H9 (cell line): ENCODE results near the gene SLC44A2. TPM values are rescaled to one million over a fixed set of nuclear protein-coding genes. Genes with fewer than 3 reads are reported as not detected.

Experiments used
- DNase-seq: peaks from one replicate; pipeline ENCODE4 v3.0.0-alpha.2; 2017
- H2AFZ ChIP-seq: one replicate; pipeline ENCODE4 v1.6.1; 2013; ENCODE audit warnings: mild to moderate bottlenecking, low read length, control low read depth, moderate library complexity
- H2AK5ac ChIP-seq: 2 replicates; pipeline ENCODE4 v1.6.1; 2013; ENCODE audit warnings: low read length, control low read depth, mixed read lengths; ENCODE audit not compliant: insufficient read length
- H2BK120ac ChIP-seq: one replicate; pipeline ENCODE4 v1.6.1; 2013; ENCODE audit warnings: low read depth, mild to moderate bottlenecking, low read length, control low read depth, inconsistent platforms; ENCODE audit not compliant: poor library complexity, severe bottlenecking
- H2BK12ac ChIP-seq: 2 replicates; pipeline ENCODE4 v1.6.1; 2013; ENCODE audit warnings: low read length, control low read depth, mixed read lengths, low read depth; ENCODE audit not compliant: insufficient read length
- H2BK15ac ChIP-seq: 2 replicates; pipeline ENCODE4 v1.6.1; 2013; ENCODE audit warnings: low read depth, low read length, control low read depth
- H2BK20ac ChIP-seq: one replicate; pipeline ENCODE4 v1.6.1; 2013; ENCODE audit warnings: low read depth, mild to moderate bottlenecking, low read length, control low read depth, inconsistent platforms; ENCODE audit not compliant: poor library complexity, severe bottlenecking
- H2BK5ac ChIP-seq: 2 replicates; pipeline ENCODE4 v1.6.1; 2013; ENCODE audit warnings: low read length, control low read depth, mixed read lengths; ENCODE audit not compliant: insufficient read length
- H3K14ac ChIP-seq: 2 replicates; pipeline ENCODE4 v1.6.1; 2013; ENCODE audit warnings: low read length, control low read depth; ENCODE audit not compliant: insufficient read depth
- H3K18ac ChIP-seq: 2 replicates; pipeline ENCODE4 v1.6.1; 2013; ENCODE audit warnings: low read depth, mild to moderate bottlenecking, mixed read lengths, low read length, control low read depth; ENCODE audit not compliant: insufficient read length
- H3K23ac ChIP-seq: 2 replicates; pipeline ENCODE4 v1.6.1; 2013; ENCODE audit warnings: low read length, control low read depth, mixed read lengths, low read depth; ENCODE audit not compliant: insufficient read length
- H3K23me2 ChIP-seq: 2 replicates; pipeline ENCODE4 v1.6.1; 2013; ENCODE audit warnings: low read depth, mild to moderate bottlenecking, mixed read lengths, low read length, control low read depth; ENCODE audit not compliant: insufficient read length, poor library complexity, severe bottlenecking
- H3K27ac ChIP-seq: 2 replicates; pipeline ENCODE4 v1.5.1; 2013; ENCODE audit warnings: low read length, control low read depth, mixed read lengths, low read depth; ENCODE audit not compliant: insufficient read length
- H3K27me3 ChIP-seq: 2 replicates; pipeline ENCODE4 v1.6.1; 2013; ENCODE audit warnings: low read length, control low read depth, inconsistent platforms; ENCODE audit not compliant: insufficient read depth
- H3K4ac ChIP-seq: 2 replicates; pipeline ENCODE4 v1.6.1; 2013; ENCODE audit warnings: low read depth, mild to moderate bottlenecking, control low read depth, inconsistent platforms, low read length, moderate library complexity
- H3K4me1 ChIP-seq: 2 replicates; pipeline ENCODE4 v1.6.1; 2013; ENCODE audit warnings: low read length, control low read depth, inconsistent platforms; ENCODE audit not compliant: insufficient read depth
- H3K4me2 ChIP-seq: 2 replicates; pipeline ENCODE4 v1.6.1; 2013; ENCODE audit warnings: low read length, control low read depth, mixed read lengths; ENCODE audit not compliant: insufficient read length, insufficient read depth
- H3K56ac ChIP-seq: 2 replicates; pipeline ENCODE4 v1.6.1; 2013; ENCODE audit warnings: low read depth, mild to moderate bottlenecking, mixed read lengths, low read length, control low read depth; ENCODE audit not compliant: insufficient read length
- H3K79me1 ChIP-seq: 2 replicates; pipeline ENCODE4 v1.6.1; 2013; ENCODE audit warnings: low read depth, mild to moderate bottlenecking, moderate library complexity, low read length, control low read depth, inconsistent platforms; ENCODE audit not compliant: insufficient read depth, poor library complexity, severe bottlenecking
- H3K79me2 ChIP-seq: 2 replicates; pipeline ENCODE4 v1.6.1; 2013; ENCODE audit warnings: low read length, control low read depth, inconsistent platforms; ENCODE audit not compliant: insufficient read depth
- H3K9ac ChIP-seq: 2 replicates; pipeline ENCODE4 v1.6.1; 2013; ENCODE audit warnings: low read length, control low read depth, mixed read lengths; ENCODE audit not compliant: insufficient read length; ENCODE audit errors: extremely low read depth
- H3K9me3 ChIP-seq: one replicate; pipeline ENCODE4 v1.6.1; 2013; ENCODE audit warnings: low read depth, low read length, inconsistent platforms; ENCODE audit not compliant: control insufficient read depth
- H3T11ph ChIP-seq: one replicate; pipeline ENCODE4 v1.6.1; 2013; ENCODE audit warnings: mild to moderate bottlenecking, low read length, control low read depth, inconsistent platforms
- H4K20me1 ChIP-seq: one replicate; pipeline ENCODE4 v1.6.1; 2013; ENCODE audit not compliant: control insufficient read depth, insufficient read length, insufficient read depth
- H4K5ac ChIP-seq: 2 replicates; pipeline ENCODE4 v1.6.1; 2013; ENCODE audit warnings: low read depth, mild to moderate bottlenecking, mixed read lengths, low read length, control low read depth; ENCODE audit not compliant: insufficient read length
- H4K8ac ChIP-seq: replicated peaks from 2 replicates; pipeline ENCODE4 v1.6.1; 2013; ENCODE audit warnings: low read length, control low read depth, mixed read lengths, low read depth; ENCODE audit not compliant: insufficient read length
- H4K91ac ChIP-seq: 2 replicates; pipeline ENCODE4 v1.6.1; 2013; ENCODE audit warnings: low read depth, mild to moderate bottlenecking, moderate library complexity, mixed read lengths, low read length, control low read depth; ENCODE audit not compliant: insufficient read length
- H3K27ac Mint-ChIP-seq, 3 experiments: 2 replicates in 2 of 3; 3 replicates in 1 of 3; pipeline ENCODE4 v1.8.0; 2020 to 2021; ENCODE audit warnings: mixed read lengths in 3 of 3, mild to moderate bottlenecking in 1 of 3, moderate library complexity in 1 of 3
- H3K27me3 Mint-ChIP-seq: 2 replicates; pipeline ENCODE4 v1.8.0; 2021; ENCODE audit warnings: low read depth, mild to moderate bottlenecking, moderate library complexity, mixed read lengths
- H3K36me3 Mint-ChIP-seq, 3 experiments: 2 replicates in 2 of 3; 3 replicates in 1 of 3; pipeline ENCODE4 v1.8.0; 2020 to 2021; ENCODE audit warnings: low read depth in 3 of 3, mixed read lengths in 3 of 3; ENCODE audit not compliant: insufficient read depth in 1 of 3
- H3K4me1 Mint-ChIP-seq, 2 experiments: 2 replicates each; pipeline ENCODE4 v1.8.0; 2020; ENCODE audit warnings: mixed read lengths in 2 of 2
- H3K4me3 Mint-ChIP-seq, 2 experiments: 2 replicates in 1 of 2; 3 replicates in 1 of 2; pipeline ENCODE4 v1.8.0; 2020 to 2021; ENCODE audit warnings: mild to moderate bottlenecking in 2 of 2, mixed read lengths in 2 of 2, moderate library complexity in 1 of 2
- H3K9me3 Mint-ChIP-seq, 2 experiments: 2 replicates in 1 of 2; 3 replicates in 1 of 2; pipeline ENCODE4 v1.8.0; 2020; ENCODE audit warnings: mild to moderate bottlenecking in 2 of 2, mixed read lengths in 2 of 2, moderate library complexity in 1 of 2
- WGBS: extraction: QIAGEN DNeasy Blood & Tissue Kit; methylation state at CpG from one replicate; pipeline ENCODE4 v1.1.7; 2013; ENCODE audit warnings: missing lambda C conversion rate, low lambda C conversion rate, mixed read lengths; ENCODE audit not compliant: insufficient read length; ENCODE audit errors: extremely low coverage; 5-methylcytosine and 5-hydroxymethylcytosine counted together
- total RNA-seq: library from RNA; stranded (reverse); gene quantifications from 2 replicates; pipeline ENCODE4 v1.2.1, GENCODE V29; 2021
- TF ChIP-seq, protein P1 (sequence below): fragments of 200-600 bp; sonication (generic); conservative IDR thresholded peaks from 3 replicates; pipeline ENCODE4 v1.8.0; 2021; ENCODE audit warnings: antibody characterized with exemption, mild to moderate bottlenecking

SLC44A2 gene
- total RNA-seq, 1 experiment from 2014 or later, result 121 TPM

DNA sequence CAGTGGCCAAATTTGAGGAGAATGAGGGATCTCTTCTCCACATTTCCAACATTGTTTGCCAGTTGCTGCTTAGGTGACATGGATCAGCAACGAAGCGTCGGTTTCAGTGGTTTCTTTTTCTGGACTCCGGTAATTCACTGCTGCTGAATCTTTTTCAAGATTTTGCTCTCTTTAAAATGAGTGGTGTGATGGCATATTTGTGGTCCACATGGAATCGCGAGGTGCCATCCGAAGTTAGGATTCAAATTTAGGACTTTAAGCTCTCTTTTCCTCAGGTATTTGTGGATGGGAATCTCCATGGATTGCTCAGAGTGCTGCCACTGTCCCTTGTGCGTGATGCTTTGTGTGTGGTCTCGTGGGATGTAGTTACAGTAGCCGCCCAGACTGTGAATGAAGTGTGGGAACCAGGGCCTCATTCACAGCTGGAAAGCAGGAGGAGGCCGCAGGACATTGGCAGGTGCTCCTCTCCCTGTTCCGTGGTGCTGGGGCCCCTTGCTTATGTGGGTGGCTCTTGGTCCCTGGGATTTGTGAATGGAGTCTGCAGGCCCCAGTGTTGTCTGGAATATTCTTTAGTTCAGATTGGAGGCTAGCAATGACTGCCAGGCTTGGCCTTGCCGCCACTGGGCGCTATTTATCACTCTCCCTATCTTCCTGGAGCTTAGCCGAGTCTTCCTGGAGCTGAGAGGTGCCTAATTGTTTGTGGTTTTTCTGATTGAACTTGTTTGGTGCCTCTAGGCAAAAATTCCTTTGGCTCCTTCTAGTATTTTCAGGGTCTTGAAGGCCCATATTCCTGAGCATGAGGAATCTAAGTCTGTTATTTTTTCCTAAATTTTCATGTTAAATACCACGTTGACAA lies 30.3 kb downstream of the SLC44A2 start:
- peaks cover 28 to 43% of the 10 kb centered on the region in 2 experiments for H3K4me1 Mint-ChIP-seq
- no peaks in the 10 kb centered on the region for H3K9me3 ChIP-seq

More for the DNA sequence above, 30.3 kb downstream of the SLC44A2 start:
- Mint-ChIP-seq H3K9me3 (no peaks in the 10 kb centered on the region; a peak in 1 of 5 replicates), H3K27me3 (peaks cover 4% of the 10 kb centered on the region; the same call in 1 of the 2 replicates), H3K4me3 (peak overlapping the region; percentile 93 to 94), H3K27ac (peak overlapping the region; percentile 98 to 99 (median 98)), H3K36me3 (peaks cover 37 to 58% (median 58%) of the 10 kb centered on the region in 3 experiments)
- Histone ChIP-seq H3K23ac (no peak overlapping the region), H3K27me3 (no peaks in the 10 kb centered on the region), H2AFZ (no peak overlapping the region), H2BK20ac (no peak overlapping the region), H3K4me2 (peak overlapping the region; percentile 94), H2BK12ac (no peak overlapping the region), H4K8ac (no peak overlapping the region), H3K9ac (peak overlapping the region; percentile 100), H4K5ac (peak overlapping the region; percentile 94), H2AK5ac (peak overlapping the region; percentile 58), H3K79me2 (peaks cover 56% of the 10 kb centered on the region), H3K4ac (peak overlapping the region; percentile 49; the same call in 1 of the 2 replicates), H3K79me1 (no peaks in the 10 kb centered on the region), H3T11ph (no peak overlapping the region), H3K23me2 (peaks cover 6% of the 10 kb centered on the region), H2BK5ac (no peak overlapping the region), H4K20me1 (no peaks in the 10 kb centered on the region), H3K4me1 (no peaks in the 10 kb centered on the region; the same call in 1 of the 2 replicates), H3K14ac (peak overlapping the region; percentile 93), H4K91ac (no peak overlapping the region), H3K27ac (peak overlapping the region; percentile 75), H3K18ac (peak overlapping the region; percentile 65), H3K56ac (peak overlapping the region; percentile 60), H2BK15ac (no peak overlapping the region), H2BK120ac (peak overlapping the region; percentile 78)
- no peak for DNase-seq
- no CpG with 5 or more reads among the region's 16 CpGs for WGBS
- TF ChIP-seq, protein P1, sequence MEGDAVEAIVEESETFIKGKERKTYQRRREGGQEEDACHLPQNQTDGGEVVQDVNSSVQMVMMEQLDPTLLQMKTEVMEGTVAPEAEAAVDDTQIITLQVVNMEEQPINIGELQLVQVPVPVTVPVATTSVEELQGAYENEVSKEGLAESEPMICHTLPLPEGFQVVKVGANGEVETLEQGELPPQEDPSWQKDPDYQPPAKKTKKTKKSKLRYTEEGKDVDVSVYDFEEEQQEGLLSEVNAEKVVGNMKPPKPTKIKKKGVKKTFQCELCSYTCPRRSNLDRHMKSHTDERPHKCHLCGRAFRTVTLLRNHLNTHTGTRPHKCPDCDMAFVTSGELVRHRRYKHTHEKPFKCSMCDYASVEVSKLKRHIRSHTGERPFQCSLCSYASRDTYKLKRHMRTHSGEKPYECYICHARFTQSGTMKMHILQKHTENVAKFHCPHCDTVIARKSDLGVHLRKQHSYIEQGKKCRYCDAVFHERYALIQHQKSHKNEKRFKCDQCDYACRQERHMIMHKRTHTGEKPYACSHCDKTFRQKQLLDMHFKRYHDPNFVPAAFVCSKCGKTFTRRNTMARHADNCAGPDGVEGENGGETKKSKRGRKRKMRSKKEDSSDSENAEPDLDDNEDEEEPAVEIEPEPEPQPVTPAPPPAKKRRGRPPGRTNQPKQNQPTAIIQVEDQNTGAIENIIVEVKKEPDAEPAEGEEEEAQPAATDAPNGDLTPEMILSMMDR, result no peak; the same call in 2 of the 3 replicates
